Suprapubic skin (tissue), 3 donors: ENCODE measurements around the gene PTPRM.

Experiments
- POLR2AphosphoS5 ChIP-seq, 3 donors: sonication (generic); formaldehyde crosslinking; IDR thresholded peaks; one replicate each; pipeline ENCODE4 v1.6.1; 2017; ENCODE audit warnings: antibody characterized with exemption in 3 of 3
- TF ChIP-seq, protein P1 (sequence below), 2 donors: fragments of 200-600 bp in 1 of 2; fragments of 450-650 bp in 1 of 2; sonication (generic) in 1 of 2; IDR thresholded peaks; one replicate each; pipeline ENCODE4 v1.5.1; 2016 to 2019; ENCODE audit warnings: antibody characterized with exemption in 2 of 2, mild to moderate bottlenecking in 1 of 2, moderate library complexity in 1 of 2

- TF ChIP-seq, protein P1, sequence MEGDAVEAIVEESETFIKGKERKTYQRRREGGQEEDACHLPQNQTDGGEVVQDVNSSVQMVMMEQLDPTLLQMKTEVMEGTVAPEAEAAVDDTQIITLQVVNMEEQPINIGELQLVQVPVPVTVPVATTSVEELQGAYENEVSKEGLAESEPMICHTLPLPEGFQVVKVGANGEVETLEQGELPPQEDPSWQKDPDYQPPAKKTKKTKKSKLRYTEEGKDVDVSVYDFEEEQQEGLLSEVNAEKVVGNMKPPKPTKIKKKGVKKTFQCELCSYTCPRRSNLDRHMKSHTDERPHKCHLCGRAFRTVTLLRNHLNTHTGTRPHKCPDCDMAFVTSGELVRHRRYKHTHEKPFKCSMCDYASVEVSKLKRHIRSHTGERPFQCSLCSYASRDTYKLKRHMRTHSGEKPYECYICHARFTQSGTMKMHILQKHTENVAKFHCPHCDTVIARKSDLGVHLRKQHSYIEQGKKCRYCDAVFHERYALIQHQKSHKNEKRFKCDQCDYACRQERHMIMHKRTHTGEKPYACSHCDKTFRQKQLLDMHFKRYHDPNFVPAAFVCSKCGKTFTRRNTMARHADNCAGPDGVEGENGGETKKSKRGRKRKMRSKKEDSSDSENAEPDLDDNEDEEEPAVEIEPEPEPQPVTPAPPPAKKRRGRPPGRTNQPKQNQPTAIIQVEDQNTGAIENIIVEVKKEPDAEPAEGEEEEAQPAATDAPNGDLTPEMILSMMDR (IDR thresholded peaks at IDR 0.05): no peak
- TF ChIP-seq POLR2AphosphoS5 (IDR thresholded peaks at IDR 0.05): no peak
Observed at GRCh38 chr18:7921938-7922587, 354.9 kb downstream of the PTPRM start.
